GM18858 (cell line): Measurements from ENCODE around the gene NUCKS1.
"Not testable (repeated sequence)": the region's sequence is repeated elsewhere in the genome, so short reads cannot be mapped to it uniquely, and the experiment has no call there.

Source experiments
- ATAC-seq: cut with Tn5 transposase; IDR thresholded peaks from one replicate; pipeline ENCODE4 v1.9.1; 2021; ENCODE audit not compliant: unreplicated experiment

NUCKS1 gene

DNA sequence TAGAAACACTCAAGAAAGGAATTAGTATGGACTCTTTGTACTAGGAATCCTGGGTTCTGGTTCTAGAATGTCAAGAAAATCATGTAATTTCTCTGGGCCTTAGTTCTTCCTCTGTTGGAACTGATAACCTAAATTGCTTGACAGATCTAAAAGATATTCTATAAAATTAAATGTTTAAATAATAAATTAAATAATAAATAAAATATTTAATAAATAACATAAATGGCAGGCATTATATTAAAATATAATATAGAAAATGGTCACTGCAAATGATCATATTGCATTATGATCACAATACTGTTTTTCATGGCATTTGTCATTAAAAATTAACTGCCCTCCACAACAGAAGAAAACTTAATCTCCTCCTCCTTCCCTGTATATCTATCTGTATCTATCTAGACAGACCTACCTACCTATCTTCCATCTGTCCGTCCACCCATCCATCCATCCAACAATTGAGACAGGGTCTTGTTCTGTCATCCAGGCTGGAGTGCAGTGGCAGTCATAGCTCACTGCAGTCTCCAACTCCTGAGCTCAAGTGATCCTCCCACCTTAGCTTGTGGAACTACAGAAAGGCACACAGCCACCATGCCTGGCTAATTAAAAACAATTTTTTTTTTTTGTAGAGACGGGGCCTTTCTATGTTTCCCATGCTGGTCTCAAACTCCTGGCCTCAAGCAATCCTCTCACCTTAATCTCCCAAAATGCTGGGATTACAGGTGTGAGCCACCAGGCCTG lies 16.4 kb downstream of the NUCKS1 start:
- no peak for ATAC-seq

DNA sequence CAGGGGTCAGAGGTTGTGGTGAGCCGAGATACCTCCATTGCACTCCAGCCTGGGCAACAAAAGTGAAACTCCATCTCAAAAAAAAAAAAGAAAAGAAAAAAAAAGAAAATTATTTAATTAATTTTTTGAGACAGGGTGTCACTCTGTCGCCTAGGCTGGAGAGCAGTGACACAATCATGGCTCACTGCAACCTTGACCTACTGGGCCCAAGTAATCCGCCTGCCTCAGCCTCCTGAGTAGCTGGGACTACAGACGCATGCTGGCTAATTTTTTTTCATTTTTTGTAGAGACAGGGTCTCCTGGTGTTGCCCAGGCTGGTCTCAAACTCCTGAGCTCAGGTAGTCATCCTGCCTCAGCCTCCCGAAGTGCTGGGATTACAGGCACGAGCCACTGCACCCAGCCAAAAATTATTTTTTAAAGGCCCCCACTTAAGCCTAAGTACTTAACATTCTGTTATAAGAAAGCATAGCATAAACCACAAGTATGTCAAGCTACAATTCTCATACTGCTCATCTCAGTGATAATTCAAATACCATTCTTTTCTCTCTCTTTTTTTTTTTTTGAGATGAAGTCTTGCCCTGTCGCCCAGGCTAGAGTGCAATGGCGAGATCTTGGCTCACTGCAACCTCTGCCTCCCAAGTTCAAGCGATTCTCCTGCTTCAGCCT lies 19.9 kb downstream of the NUCKS1 start:
- no peak for ATAC-seq

- ATAC-seq = no peak
Observed at GRCh38 chr1:205726619-205727125, 23.3 kb downstream of the NUCKS1 start.

GRCh38 chr1:205725514-205725913 lies 24.5 kb downstream of the NUCKS1 start:
- no peak for ATAC-seq

GRCh38 chr1:205720740-205721139 lies 29.2 kb downstream of the NUCKS1 start:
- not testable (repeated sequence) for ATAC-seq

GRCh38 chr1:205719762-205720161 lies 30.2 kb downstream of the NUCKS1 start:
- ATAC-seq = no peak

GRCh38 chr1:205719015-205719414 lies 31.0 kb downstream of the NUCKS1 start:
- ATAC-seq = no peak

DNA sequence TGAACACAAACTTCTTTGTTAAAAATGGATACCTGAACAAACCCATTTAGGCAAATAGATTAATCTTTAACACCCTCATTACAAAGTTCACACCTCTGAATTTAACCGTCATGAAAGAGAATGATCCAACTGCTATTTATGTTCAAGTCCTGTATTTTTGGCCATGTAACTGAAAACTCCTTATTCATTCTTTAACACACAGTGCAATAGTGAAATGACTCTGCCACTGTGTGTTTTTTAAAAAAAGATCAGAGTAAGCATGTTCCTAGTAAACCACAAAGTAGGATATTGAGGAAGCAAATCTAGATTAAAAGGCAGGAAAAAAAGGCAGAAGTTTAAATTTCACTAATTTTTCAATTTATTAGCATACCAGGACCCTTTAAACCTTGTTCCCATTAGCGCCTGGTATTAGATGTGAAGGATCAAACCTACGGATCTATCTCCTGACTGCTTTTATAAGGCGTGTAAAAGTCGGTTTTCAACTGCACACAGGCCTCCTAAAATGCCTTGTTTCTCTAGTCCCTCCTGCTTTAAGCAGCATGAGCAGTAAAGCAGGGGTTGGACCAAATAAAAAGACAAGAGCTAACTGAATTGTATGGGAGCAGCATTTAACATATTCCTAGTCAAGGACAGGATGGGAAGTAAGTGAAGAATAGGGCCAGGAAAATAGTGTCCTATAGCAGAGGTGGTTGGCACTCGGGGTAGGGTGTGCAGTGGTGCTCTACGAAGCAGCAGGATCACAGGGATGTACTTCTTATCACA lies 33.4 kb downstream of the NUCKS1 start:
- no peak for ATAC-seq

DNA sequence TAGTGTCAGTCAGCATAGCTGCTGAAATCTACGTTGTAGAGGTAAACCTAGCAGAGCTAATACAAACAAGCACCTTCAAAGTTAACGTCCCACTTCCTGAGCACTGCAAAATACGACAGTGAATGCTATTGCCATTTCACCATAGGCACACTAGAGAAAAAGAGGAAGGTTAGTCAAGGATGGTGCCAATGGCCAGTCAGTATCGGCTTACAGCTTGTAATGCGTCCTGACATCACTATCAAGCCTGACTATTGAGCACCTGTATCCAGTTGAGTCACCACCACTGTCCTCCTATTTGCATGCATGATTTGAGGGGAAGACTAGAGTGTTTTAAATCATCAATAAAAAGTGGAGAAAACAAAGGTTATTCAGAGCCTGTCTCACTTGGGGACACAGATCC lies 34.4 kb downstream of the NUCKS1 start:
- no peak for ATAC-seq

- ATAC-seq = no peak
Observed at GRCh38 chr1:205714906-205715246, 35.1 kb downstream of the NUCKS1 start.

GRCh38 chr1:205714190-205714905 lies 35.6 kb downstream of the NUCKS1 start:
- ATAC-seq = no peak

GRCh38 chr1:205711105-205712048 lies 38.6 kb downstream of the NUCKS1 start:
- no peak for ATAC-seq

DNA sequence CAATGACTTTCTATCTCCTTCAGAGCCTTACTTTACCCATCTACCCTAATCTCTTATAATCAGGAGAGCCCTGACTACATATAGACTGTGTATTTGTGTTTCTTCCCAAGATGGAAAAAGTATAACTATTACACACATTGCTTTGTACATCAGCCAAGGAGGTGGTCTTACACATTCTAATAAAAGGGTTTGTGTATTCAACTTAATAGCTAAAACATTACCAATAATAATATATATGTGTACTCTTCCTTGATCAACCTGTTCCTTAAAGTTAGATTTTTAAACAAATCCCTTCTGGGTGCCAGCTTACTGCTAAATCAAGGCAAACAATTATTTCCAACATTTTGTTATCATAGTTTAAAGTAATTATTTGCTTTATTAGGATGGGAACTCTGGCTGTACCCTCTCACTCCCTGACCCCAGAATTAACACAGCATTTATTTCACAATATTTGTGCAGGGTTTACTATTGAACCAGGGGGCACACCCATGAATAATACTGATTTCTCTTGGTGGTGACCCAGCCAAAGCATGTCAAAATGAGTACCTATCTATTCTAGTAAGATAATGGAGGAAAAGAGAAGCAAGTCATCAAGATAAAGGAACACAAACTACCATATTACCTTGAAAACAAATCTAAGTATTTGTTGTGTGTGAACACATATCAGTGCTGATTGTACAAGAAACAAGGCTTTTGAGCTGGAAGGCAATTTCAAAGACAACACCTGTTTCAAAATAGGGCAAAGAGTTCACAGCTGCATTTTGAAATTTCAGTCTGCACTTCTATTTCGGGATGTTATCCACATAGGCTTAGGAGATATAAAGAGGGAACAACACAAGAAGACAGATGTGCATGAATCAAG lies 39.5 kb downstream of the NUCKS1 start:
- ATAC-seq = no peak

- no peak for ATAC-seq
Observed at GRCh38 chr1:205709640-205710039, 40.3 kb downstream of the NUCKS1 start.

- no peak for ATAC-seq
Observed at GRCh38 chr1:205709059-205709398, 41.0 kb downstream of the NUCKS1 start.

DNA sequence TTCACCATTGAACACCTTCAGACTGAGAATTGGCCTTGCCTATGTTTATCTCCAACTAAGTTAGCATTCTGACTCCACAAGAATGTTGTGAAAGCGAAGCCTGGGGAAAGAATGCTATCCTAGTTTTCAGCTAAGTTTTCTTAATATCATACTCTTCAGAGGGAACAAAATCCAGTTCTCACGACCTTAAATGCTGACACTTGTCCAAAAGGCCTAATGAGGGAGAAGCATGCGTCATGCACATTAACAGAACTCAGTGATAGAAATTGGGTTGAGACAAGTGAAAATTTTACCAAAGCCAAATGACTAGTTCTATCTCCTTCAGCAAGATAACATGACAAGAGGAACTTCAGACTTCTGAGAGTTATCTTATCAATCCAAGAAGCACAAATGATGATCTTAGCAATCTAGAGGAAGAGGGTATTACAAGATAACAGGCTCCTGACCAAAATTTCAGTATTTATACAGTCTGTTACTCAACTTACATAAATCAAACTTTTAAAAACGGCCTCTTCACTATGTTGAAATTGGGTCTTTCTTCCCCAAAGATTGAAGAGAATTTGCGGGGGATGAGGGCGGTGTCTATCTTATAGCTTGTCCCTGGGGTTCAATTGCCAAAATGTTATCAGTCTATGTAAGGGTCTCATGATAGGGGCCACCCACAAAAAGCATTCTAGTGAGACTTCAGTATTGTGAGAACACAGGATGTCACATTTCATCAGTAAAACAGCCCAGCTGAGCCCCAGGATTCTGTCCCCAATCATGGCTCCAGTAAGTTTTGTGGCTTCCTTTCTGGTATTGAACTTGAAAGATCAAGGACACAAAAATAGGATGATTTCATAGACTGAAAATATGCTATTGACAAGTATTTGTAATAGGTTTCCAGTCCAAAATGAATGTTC lies 43.1 kb downstream of the NUCKS1 start:
- ATAC-seq = no peak

- ATAC-seq = no peak
Observed at GRCh38 chr1:205704903-205705302, 45.1 kb downstream of the NUCKS1 start.

DNA sequence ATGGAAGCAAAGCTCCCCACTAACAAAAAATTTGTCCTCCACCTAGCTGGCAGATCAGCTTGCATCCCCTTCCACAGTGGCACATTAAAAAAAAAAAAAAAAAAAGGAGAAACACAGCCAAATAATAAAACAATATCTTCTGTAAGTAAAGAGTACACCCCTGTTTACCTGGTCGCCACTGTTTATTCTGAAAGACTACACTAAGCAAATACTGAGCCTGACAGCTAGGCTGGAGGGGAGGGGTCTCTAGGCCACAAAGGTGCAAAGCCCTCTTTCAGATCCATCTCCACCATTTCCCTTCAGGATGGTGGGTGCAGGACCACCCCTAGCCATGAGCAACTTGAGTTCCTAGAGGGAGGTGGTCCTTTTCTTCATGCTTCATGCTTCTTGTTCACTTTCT lies 46.9 kb downstream of the NUCKS1 start:
- ATAC-seq = no peak
